ENCODE measurements around the gene PPP1R13B. TPM values are rescaled to one million over a fixed set of nuclear protein-coding genes. Genes with fewer than 3 reads are reported as not detected.

PPP1R13B gene
- total RNA-seq, 1 experiment from 2014 or later = 26.5 TPM

DNA sequence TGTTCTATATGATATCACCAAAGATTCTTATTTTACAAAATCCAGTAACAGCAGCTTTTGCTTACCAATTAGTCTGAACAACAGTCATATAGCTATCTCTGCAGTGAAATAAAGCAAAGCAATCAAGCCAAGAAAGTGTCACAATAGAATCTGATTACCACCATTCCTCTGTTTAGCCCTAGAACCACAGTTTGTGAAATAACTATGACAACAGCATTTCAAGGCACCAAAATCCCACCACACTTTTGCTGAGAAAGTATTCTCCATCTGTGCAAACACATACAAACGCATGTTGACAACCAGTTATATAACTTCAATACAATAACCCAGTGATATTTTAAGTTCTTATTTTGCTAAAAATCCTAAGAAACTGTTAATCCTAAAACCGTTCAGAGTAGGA, 7.4 kb downstream of the PPP1R13B start:
- BruUV-seq (replicated peaks) = no TSS peak
- Histone ChIP-seq H3K36me3 (ENCODE audit: low read depth) (no peaks in the 10 kb centered on the region), H3K4me2 (no peak overlapping the region), H2AFZ (no peak overlapping the region), H3K27me3 (ENCODE audit: insufficient read depth, low read depth) (no peaks in the 10 kb centered on the region), H3K4me1 (replicated peaks; ENCODE audit: insufficient read depth) (no peaks in the 10 kb centered on the region), H3K9me2 (ENCODE audit: insufficient read depth) (no peaks in the 10 kb centered on the region), H3F3A (ENCODE audit: insufficient read depth, low read depth) (no peaks in the 10 kb centered on the region), H4K20me1 (ENCODE audit: insufficient read depth) (no peaks in the 10 kb centered on the region), H3K27ac (no peak overlapping the region), H3K9me3 (ENCODE audit: insufficient read depth, low read depth) (no peaks in the 10 kb centered on the region), H3K4me3 (no peak overlapping the region), H3K79me2 (ENCODE audit: low read depth) (0 out of 2 replicates have a peak, but pooled peaks cover 8% of the 10 kb centered on the region)
- DNase-seq = no peak
- ChIA-PET CTCF (interaction anchor here (0.6 kb wide), 1 partner anchor 102 kb away, joined by 3 read pairs; no protein-coding TSS in a partner anchor), POLR2A (ENCODE audit: unreplicated experiment) (no interaction called here)
- TF ChIP-seq EZH2 (IDR thresholded peaks at IDR 0.05; ENCODE audit: low read depth) = no peak
- TF ChIP-seq, protein P1, sequence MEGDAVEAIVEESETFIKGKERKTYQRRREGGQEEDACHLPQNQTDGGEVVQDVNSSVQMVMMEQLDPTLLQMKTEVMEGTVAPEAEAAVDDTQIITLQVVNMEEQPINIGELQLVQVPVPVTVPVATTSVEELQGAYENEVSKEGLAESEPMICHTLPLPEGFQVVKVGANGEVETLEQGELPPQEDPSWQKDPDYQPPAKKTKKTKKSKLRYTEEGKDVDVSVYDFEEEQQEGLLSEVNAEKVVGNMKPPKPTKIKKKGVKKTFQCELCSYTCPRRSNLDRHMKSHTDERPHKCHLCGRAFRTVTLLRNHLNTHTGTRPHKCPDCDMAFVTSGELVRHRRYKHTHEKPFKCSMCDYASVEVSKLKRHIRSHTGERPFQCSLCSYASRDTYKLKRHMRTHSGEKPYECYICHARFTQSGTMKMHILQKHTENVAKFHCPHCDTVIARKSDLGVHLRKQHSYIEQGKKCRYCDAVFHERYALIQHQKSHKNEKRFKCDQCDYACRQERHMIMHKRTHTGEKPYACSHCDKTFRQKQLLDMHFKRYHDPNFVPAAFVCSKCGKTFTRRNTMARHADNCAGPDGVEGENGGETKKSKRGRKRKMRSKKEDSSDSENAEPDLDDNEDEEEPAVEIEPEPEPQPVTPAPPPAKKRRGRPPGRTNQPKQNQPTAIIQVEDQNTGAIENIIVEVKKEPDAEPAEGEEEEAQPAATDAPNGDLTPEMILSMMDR (conservative IDR thresholded peaks at IDR 0.05) = no peak
- intact Hi-C loops (cut with micrococcal nuclease; ENCODE audit: unreplicated experiment) = no loop called here

GRCh38 chr14:103839579-103839978, 7.8 kb downstream of the PPP1R13B start:
- 0 out of 2 replicates have a peak, but pooled peaks cover 4% of the 10 kb centered on the region for H3K79me2 ChIP-seq (ENCODE audit: low read depth)
- H3K27ac ChIP-seq = no peak overlapping the region
- H3K9me3 ChIP-seq (ENCODE audit: insufficient read depth, low read depth) = no peaks in the 10 kb centered on the region
- no peak overlapping the region for H3K4me2 ChIP-seq
- CTCF ChIA-PET = interaction anchor here (0.6 kb wide), 1 partner anchor 102 kb away, joined by 3 read pairs; no protein-coding TSS in a partner anchor
- no peaks in the 10 kb centered on the region for H3K9me2 ChIP-seq (ENCODE audit: insufficient read depth)
- no peak overlapping the region for H2AFZ ChIP-seq
- H3K4me3 ChIP-seq = no peak overlapping the region
- POLR2A ChIA-PET (ENCODE audit: unreplicated experiment) = no interaction called here
- no peaks in the 10 kb centered on the region for H3K27me3 ChIP-seq (ENCODE audit: insufficient read depth, low read depth)
- TF ChIP-seq, protein P1 (conservative IDR thresholded peaks at IDR 0.05) = no peak
- no peak for TF ChIP-seq EZH2 (IDR thresholded peaks at IDR 0.05; ENCODE audit: low read depth)
- no peaks in the 10 kb centered on the region for H3F3A ChIP-seq (ENCODE audit: insufficient read depth, low read depth)
- no peak for DNase-seq
- no peaks in the 10 kb centered on the region for H3K4me1 ChIP-seq (replicated peaks; ENCODE audit: insufficient read depth)
- H3K36me3 ChIP-seq (ENCODE audit: low read depth) = no peaks in the 10 kb centered on the region
- BruUV-seq (replicated peaks) = no TSS peak
- H4K20me1 ChIP-seq (ENCODE audit: insufficient read depth) = no peaks in the 10 kb centered on the region
- intact Hi-C loops (cut with micrococcal nuclease; ENCODE audit: unreplicated experiment) = no loop called here

- Histone ChIP-seq H3K27me3 (ENCODE audit: insufficient read depth, low read depth) (no peaks in the 10 kb centered on the region), H3K4me1 (replicated peaks; ENCODE audit: insufficient read depth) (no peaks in the 10 kb centered on the region), H3K9me2 (ENCODE audit: insufficient read depth) (no peaks in the 10 kb centered on the region), H3K4me2 (no peak overlapping the region), H3K36me3 (ENCODE audit: low read depth) (no peaks in the 10 kb centered on the region), H4K20me1 (ENCODE audit: insufficient read depth) (no peaks in the 10 kb centered on the region), H3F3A (ENCODE audit: insufficient read depth, low read depth) (no peaks in the 10 kb centered on the region), H3K79me2 (ENCODE audit: low read depth) (no peaks in the 10 kb centered on the region), H3K4me3 (no peak overlapping the region), H3K9me3 (ENCODE audit: insufficient read depth, low read depth) (no peaks in the 10 kb centered on the region), H2AFZ (no peak overlapping the region), H3K27ac (no peak overlapping the region)
- intact Hi-C loops (cut with micrococcal nuclease; ENCODE audit: unreplicated experiment) = no loop called here
- POLR2A ChIA-PET (ENCODE audit: unreplicated experiment) = no interaction called here
- CTCF ChIA-PET = no interaction called here
- TF ChIP-seq EZH2 (IDR thresholded peaks at IDR 0.05; ENCODE audit: low read depth) = no peak
- TF ChIP-seq, protein P1 (conservative IDR thresholded peaks at IDR 0.05) = no peak
- no peak for DNase-seq
- BruUV-seq (replicated peaks) = no TSS peak
Observed at GRCh38 chr14:103838117-103838516, 9.3 kb downstream of the PPP1R13B start.

Measured in PC-9 (cell line).